NCI-H524 treated with DMSO at 0.1 percent for 48 hours (cell line): ENCODE results near the gene SCN2B.

Experiments
- DNase-seq: peaks from one replicate; lab custom pipeline; 2025; lab: John Stamatoyannopoulos, UW

The SCN2B gene

GRCh38 chr11:118132385-118133151, 43.9 kb downstream of the SCN2B start:
- DNase-seq: no peak

GRCh38 chr11:118129471-118130172, 46.8 kb downstream of the SCN2B start:
- no peak for DNase-seq

GRCh38 chr11:118128721-118129470, 47.5 kb downstream of the SCN2B start:
- no peak for DNase-seq

GRCh38 chr11:118128310-118128709, 48.1 kb downstream of the SCN2B start:
- no peak for DNase-seq

- no peak for DNase-seq
Measured at GRCh38 chr11:118126082-118126838, 50.2 kb downstream of the SCN2B start.

GRCh38 chr11:118124929-118125535, 51.4 kb downstream of the SCN2B start:
- DNase-seq: no peak

GRCh38 chr11:118120793-118121192, 55.6 kb downstream of the SCN2B start:
- no peak for DNase-seq

GRCh38 chr11:118117790-118118601, 58.4 kb downstream of the SCN2B start:
- DNase-seq: no peak

- no peak for DNase-seq
Measured at GRCh38 chr11:118115048-118115447, 61.4 kb downstream of the SCN2B start.

DNA sequence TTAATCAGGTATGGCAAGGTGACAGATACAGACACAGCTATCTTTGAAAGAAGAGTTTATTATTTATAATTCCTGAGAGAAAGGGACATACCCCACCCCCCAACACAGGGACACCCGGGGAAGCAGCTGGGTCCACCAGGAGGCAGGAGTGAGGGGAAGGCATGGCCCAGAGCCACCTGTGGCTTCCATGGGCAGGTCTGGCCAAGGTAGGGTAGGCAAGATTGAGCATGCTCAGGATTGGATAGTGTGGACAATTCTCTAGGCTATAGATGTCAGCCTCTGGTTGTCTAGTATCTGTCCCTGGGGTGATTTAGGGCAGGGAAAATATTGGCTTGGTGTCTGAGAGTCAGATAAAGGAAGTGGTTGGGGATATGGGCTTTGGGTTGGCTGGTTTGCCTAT, 62.2 kb downstream of the SCN2B start:
- DNase-seq: no peak

GRCh38 chr11:118112711-118113430, 63.6 kb downstream of the SCN2B start:
- DNase-seq: no peak
